ENCODE measurements around the gene USP49. TPM values are rescaled to one million over a fixed set of nuclear protein-coding genes. Genes with fewer than 3 reads are reported as not detected.

The USP49 gene
- total and polyA plus RNA-seq, 2 of the 4 experiments (the other 2 are of a cell fraction): 1.4 to 2.1 TPM

- POLR2A ChIA-PET (ENCODE audit: unreplicated experiment): no interaction called here
- Histone ChIP-seq H2AK9ac (replicated peaks; ENCODE audit: low read depth, low read length, poor library complexity) (no peak overlapping the region), H3K9ac (ENCODE audit: low read depth, low read length) (no peak overlapping the region), H3K4me1 (ENCODE audit: control insufficient read depth, insufficient read depth, low read length) (no peaks in the 10 kb centered on the region), H3K56ac (ENCODE audit: extremely low read depth, insufficient read depth, low read length) (no peak overlapping the region), H3K27me3 (ENCODE audit: control insufficient read depth, insufficient read depth, low read length) (no peaks in the 10 kb centered on the region), H3K14ac (replicated peaks; ENCODE audit: low read depth, low read length) (no peak overlapping the region), H2BK120ac (ENCODE audit: low read depth, low read length) (no peak overlapping the region), H3K9me3 (ENCODE audit: control insufficient read depth, insufficient read depth, low read length) (no peaks in the 10 kb centered on the region), H3K4me2 (ENCODE audit: low read depth, low read length) (no peak overlapping the region), H3K27ac (ENCODE audit: insufficient read depth, low read length) (no peak overlapping the region), H3K23ac (ENCODE audit: low read depth, low read length) (no peak overlapping the region), H4K5ac (ENCODE audit: low read depth, low read length) (no peak overlapping the region), H2BK20ac (ENCODE audit: low read depth, low read length) (no peak overlapping the region), H3K36me3 (ENCODE audit: control insufficient read depth, insufficient read depth, low read length) (peaks cover 1% of the 10 kb centered on the region; the same call in 1 of the 2 replicates), H2AFZ (replicated peaks; ENCODE audit: low read length, poor library complexity) (no peak overlapping the region), H3K9me1 (ENCODE audit: insufficient read depth, low read length) (no peaks in the 10 kb centered on the region), H3K79me1 (ENCODE audit: low read depth in 1 of 2, low read length in 2 of 2) (no peaks in the 10 kb centered on the region; a peak in 1 of 4 replicates), H3K18ac (ENCODE audit: low read depth, low read length) (no peak overlapping the region), H4K91ac (ENCODE audit: insufficient read depth, low read depth, low read length) (no peak overlapping the region), H4K20me1 (ENCODE audit: insufficient read depth, low read length) (no peaks in the 10 kb centered on the region), H3K4ac (ENCODE audit: low read depth, low read length) (no peak overlapping the region), H3K4me3 (ENCODE audit: insufficient read depth, low read depth, low read length) (no peak overlapping the region), H4K8ac (ENCODE audit: low read depth in 2 of 2, low read length in 2 of 2) (no peak overlapping the region), H2BK5ac (ENCODE audit: low read depth, low read length, poor library complexity, severe bottlenecking) (no peak overlapping the region), H2AK5ac (ENCODE audit: low read depth, low read length) (no peak overlapping the region), H2BK15ac (ENCODE audit: low read depth, low read length) (no peak overlapping the region)
- in situ Hi-C loops (cut with MboI; ENCODE audit: low sequenced_read_pairs): no loop called here
- ATAC-seq (ENCODE audit: low read depth): no peak
- TF ChIP-seq MAFK (IDR thresholded peaks at IDR 0.05; ENCODE audit: low read depth, low read length): no peak
- no peak for TF ChIP-seq RCOR1 (IDR thresholded peaks at IDR 0.05; ENCODE audit: insufficient replicate concordance, low read length)
- no peak for TF ChIP-seq MAZ (IDR thresholded peaks at IDR 0.05; ENCODE audit: borderline replicate concordance, low read depth, low read length)
- no peak for TF ChIP-seq RFX5 (IDR thresholded peaks at IDR 0.05; ENCODE audit: low read depth, low read length)
- TF ChIP-seq SMC3 (IDR thresholded peaks at IDR 0.05; ENCODE audit: low read depth, low read length): no peak
- TF ChIP-seq RAD21 (IDR thresholded peaks at IDR 0.05; ENCODE audit: low read length): no peak
- no peak for TF ChIP-seq CHD1 (IDR thresholded peaks at IDR 0.05; ENCODE audit: low read depth, low read length)
- dilution Hi-C loops (cut with HindIII; ENCODE audit: low sequenced_read_pairs, unreplicated experiment): no loop called here
- BruUV-seq (replicated peaks): no TSS peak
- CTCF ChIA-PET: no interaction called here
- intact Hi-C loops (cut with micrococcal nuclease): no loop called here
- no peak for DNase-seq
- WGBS, 2 experiments (ENCODE audit: extremely low coverage in 2 of 2, insufficient read length in 1 of 2): no CpG with 5 or more reads among the region's 2 CpGs
Observed at GRCh38 chr6:41871691-41872090, 23.5 kb downstream of the USP49 start.

All from IMR-90 (cell line).